ENCODE results near the gene AKAP3.

Gene AKAP3

DNA sequence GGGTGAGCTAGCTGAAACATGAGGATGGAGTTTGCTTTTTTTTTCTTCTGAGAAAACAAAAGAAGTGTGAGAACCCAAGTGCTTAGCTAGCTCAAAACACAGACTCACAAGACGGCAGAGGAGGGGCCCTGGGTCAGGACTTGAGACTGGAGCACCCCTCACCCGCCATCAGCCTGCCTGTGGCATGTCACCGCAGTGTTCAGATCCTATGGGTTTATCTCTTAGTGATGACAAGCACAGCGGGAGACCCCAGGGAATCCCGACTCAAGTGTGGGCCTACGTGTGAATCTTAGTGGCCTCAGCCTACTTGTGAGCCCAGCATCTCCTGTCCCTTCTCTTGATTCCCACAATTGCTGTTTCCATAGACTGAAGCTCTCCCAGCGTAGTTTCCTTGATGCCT lies 64.0 kb downstream of the AKAP3 start:
- TF ChIP-seq, protein P1, sequence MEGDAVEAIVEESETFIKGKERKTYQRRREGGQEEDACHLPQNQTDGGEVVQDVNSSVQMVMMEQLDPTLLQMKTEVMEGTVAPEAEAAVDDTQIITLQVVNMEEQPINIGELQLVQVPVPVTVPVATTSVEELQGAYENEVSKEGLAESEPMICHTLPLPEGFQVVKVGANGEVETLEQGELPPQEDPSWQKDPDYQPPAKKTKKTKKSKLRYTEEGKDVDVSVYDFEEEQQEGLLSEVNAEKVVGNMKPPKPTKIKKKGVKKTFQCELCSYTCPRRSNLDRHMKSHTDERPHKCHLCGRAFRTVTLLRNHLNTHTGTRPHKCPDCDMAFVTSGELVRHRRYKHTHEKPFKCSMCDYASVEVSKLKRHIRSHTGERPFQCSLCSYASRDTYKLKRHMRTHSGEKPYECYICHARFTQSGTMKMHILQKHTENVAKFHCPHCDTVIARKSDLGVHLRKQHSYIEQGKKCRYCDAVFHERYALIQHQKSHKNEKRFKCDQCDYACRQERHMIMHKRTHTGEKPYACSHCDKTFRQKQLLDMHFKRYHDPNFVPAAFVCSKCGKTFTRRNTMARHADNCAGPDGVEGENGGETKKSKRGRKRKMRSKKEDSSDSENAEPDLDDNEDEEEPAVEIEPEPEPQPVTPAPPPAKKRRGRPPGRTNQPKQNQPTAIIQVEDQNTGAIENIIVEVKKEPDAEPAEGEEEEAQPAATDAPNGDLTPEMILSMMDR (IDR thresholded peaks at IDR 0.05; ENCODE audit: control extremely low read depth, extremely low read depth, low read depth, missing control alignments) = no peak
- no peak for DNase-seq (ENCODE audit: extremely low spot score)
- ChIA-PET POLR2A (no interaction called here), CTCF (interaction anchor here (1.2 kb wide), 1 partner anchor 10 kb away, joined by 3 read pairs; no protein-coding TSS in a partner anchor)

DNA sequence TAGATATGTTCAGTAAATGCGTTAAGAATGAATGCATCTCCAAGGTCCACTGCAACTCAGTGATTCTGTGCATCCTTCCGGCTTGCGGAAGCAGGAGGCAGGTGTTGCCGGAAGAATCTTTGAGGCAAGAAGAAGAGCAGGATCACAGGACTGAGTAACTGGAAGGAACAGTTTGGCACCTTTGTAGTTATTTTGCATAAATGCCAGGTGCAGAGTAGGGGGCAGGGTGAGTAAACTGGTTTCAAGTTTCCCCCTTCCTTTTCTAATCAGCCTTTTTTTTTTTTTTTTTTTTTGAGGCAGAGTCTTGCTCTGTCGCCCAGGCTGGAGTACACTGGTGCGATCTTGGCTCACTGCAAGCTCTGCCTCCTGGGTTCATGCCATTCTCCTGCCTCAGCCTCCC lies 64.6 kb downstream of the AKAP3 start:
- ChIA-PET POLR2A (no interaction called here), CTCF (interaction anchor here (1.1 kb wide), 1 partner anchor 20 kb away, joined by 3 read pairs; no protein-coding TSS in a partner anchor)

DNA sequence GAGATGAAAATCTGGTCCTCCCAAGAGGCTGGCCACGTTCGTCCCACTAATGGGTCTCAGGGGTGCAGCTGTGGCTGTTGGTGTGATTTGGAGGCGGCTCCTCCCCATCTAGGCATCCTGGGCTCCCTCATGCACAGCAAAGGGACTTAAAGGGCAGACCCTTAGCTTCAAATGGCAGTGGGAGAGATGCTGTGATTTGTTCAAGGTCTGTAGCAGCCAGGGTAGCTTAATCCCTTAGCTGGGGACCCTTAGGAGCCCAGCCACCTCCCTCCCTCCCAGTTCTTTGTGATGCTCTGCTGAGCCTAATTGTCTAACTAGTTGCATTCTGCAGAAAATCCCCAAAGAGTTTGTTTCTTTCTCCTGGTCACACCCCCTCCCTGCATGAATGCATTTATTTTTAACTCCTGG lies 68.6 kb downstream of the AKAP3 start:
- CTCF ChIA-PET = interaction anchor here (1.0 to 2.3 kb wide), 7 partner anchors 10 to 179 kb away, joined by 3 to 8 read pairs (median 6); no protein-coding TSS in a partner anchor
- POLR2A ChIA-PET = no interaction called here
- DNase-seq (ENCODE audit: extremely low spot score) = no peak
- TF ChIP-seq, protein P1 (IDR thresholded peaks at IDR 0.05; ENCODE audit: control extremely low read depth, extremely low read depth, low read depth, missing control alignments) = no peak

More for the DNA sequence above, 64.6 kb downstream of the AKAP3 start:
- TF ChIP-seq, protein P1 (IDR thresholded peaks at IDR 0.05; ENCODE audit: control extremely low read depth, extremely low read depth, low read depth, missing control alignments) = no peak
- no peak for DNase-seq (ENCODE audit: extremely low spot score)

DNA sequence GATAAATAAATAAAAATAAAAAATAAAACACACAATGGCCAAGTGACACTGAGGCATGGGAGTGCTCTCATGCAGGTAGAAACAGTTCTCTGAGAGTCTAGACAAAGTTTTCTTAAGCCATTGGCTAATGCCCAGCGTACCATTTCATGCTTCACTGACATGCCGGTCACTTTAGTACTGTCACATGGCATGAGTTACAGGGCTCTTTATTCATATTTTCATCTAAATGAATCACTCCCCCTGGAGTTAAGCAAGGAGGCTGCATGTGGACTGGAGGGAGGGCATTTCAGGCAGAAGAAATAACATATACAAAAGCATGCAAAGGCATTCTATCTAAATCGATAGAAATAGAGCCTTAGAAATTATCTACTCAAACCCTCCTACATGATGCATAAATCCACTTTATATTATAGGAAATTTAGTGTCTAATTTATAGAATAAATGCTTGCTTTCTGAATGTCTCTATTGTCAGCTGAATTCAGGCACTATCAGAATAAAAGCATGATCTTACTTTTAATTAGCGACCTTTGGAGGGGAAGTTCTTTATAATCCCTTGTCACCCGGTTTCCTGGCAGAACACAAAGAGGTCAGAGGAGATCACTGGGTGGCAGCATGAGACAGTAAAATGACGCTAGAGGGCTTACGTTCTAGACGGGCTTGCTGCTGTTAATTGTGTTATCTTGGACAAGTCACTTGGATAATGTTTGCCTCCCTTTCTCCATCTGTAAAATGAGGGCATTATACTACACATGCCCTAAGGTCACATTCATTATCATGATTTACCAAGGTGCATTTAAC lies 69.3 kb downstream of the AKAP3 start:
- ChIA-PET POLR2A (no interaction called here), CTCF (interaction anchor here (0.9 to 2.3 kb wide), 6 partner anchors 11 to 180 kb away, joined by 4 to 8 read pairs (median 6); no protein-coding TSS in a partner anchor)
- TF ChIP-seq, protein P1 (IDR thresholded peaks at IDR 0.05; ENCODE audit: control extremely low read depth, extremely low read depth, low read depth, missing control alignments) = peak; percentile 40
- peak; percentile 48 for DNase-seq (ENCODE audit: extremely low spot score)

DNA sequence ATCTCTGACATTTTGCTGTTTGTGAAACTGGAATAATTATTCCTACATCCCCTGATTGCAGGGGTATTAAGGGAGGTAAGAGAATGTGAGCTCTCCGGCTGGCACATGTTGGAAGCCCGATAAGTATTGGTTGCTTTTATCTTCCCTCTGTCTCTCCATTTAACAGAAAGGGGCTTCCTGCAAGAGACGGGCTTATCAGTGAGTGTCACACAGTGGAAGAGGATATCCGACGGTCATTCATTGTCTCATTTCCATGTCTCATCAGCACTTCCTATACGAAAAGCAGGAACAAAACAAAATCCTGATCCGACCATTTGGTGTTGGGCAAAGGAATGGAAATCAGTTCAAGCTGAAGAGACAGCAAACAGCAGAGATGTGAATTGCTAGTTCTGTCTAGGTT lies 76.2 kb downstream of the AKAP3 start:
- no peak for DNase-seq (ENCODE audit: extremely low spot score)
- POLR2A ChIA-PET = no interaction called here
- TF ChIP-seq, protein P1 (IDR thresholded peaks at IDR 0.05; ENCODE audit: control extremely low read depth, extremely low read depth, low read depth, missing control alignments) = no peak
- CTCF ChIA-PET = no interaction called here

DNA sequence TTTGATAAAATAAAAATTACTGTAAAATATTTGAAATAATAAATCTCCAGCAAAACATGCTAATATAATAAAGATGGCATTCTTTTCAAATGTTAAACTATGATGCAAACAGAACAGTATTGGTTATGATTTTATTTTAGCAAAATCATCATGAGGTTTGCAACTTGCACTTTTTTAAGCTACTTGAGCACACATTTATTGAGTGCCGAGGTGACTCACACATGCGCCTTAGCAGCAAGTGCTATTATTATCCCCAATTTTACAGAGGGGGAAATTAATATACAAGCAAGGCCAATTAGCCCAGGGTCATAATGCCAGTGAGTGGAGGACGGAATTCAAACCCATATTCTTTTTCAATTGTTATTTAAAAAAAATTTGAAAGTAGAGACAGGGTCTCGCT lies 79.6 kb downstream of the AKAP3 start:
- DNase-seq (ENCODE audit: extremely low spot score) = no peak
- CTCF ChIA-PET = no interaction called here
- TF ChIP-seq, protein P1 (IDR thresholded peaks at IDR 0.05; ENCODE audit: control extremely low read depth, extremely low read depth, low read depth, missing control alignments) = no peak
- POLR2A ChIA-PET = no interaction called here
